IMR-90 (cell line): ENCODE measurements around the gene TTL.

Experiments
- BHLHE40 ChIP-seq: fragments of 150-350 bp; IDR thresholded peaks from 2 replicates; pipeline ENCODE4 v1.6.1; 2016; ENCODE audit warnings: mild to moderate bottlenecking, low read depth, low read length
- CEBPB ChIP-seq: IDR thresholded peaks from 2 replicates; pipeline ENCODE4 v1.6.1; 2012; ENCODE audit warnings: low read depth, low read length, improper control_type of control experiment
- CTCF ChIP-seq: conservative IDR thresholded peaks from 2 replicates; pipeline ENCODE4 v1.5.1; 2012; ENCODE audit warnings: mild to moderate bottlenecking, low read depth, low read length, improper control_type of control experiment
- MAZ ChIP-seq: IDR thresholded peaks from 2 replicates; pipeline ENCODE4 v1.6.1; 2012; ENCODE audit warnings: low read depth, mild to moderate bottlenecking, low read length, improper control_type of control experiment, moderate library complexity, borderline replicate concordance
- MXI1 ChIP-seq: IDR thresholded peaks from 2 replicates; pipeline ENCODE4 v1.6.1; 2012; ENCODE audit warnings: low read depth, mild to moderate bottlenecking, low read length, moderate library complexity, borderline replicate concordance
- POLR2A ChIP-seq: IDR thresholded peaks from 2 replicates; pipeline ENCODE4 v1.6.1; 2012; ENCODE audit warnings: mild to moderate bottlenecking, low read depth, low read length
- RFX5 ChIP-seq: IDR thresholded peaks from 2 replicates; pipeline ENCODE4 v1.8.0; 2012; ENCODE audit warnings: low read depth, mild to moderate bottlenecking, low read length, moderate library complexity
- SMC3 ChIP-seq: fragments of 150-350 bp; IDR thresholded peaks from 2 replicates; pipeline ENCODE4 v1.6.1; 2016; ENCODE audit warnings: low read depth, mild to moderate bottlenecking, antibody characterized with exemption, low read length, moderate library complexity
- USF2 ChIP-seq: fragments of 150-350 bp; IDR thresholded peaks from 2 replicates; pipeline ENCODE4 v1.6.1; 2017; ENCODE audit warnings: mild to moderate bottlenecking, antibody characterized with exemption, low read length, low read depth

- peak; percentile 34 for TF ChIP-seq CTCF
- no peak for TF ChIP-seq POLR2A
- peak; percentile 85 for TF ChIP-seq CEBPB
- TF ChIP-seq USF2 = no peak
- no peak for TF ChIP-seq MXI1
- TF ChIP-seq SMC3 = no peak
- TF ChIP-seq RFX5 = no peak
- no peak for TF ChIP-seq MAZ
- no peak for TF ChIP-seq BHLHE40
These were observed 97.3 kb downstream of the TTL start for GRCh38 chr2:112579241-112579640.
